Measurements from ENCODE around the gene PTPRN. TPM values are rescaled to one million over a fixed set of nuclear protein-coding genes. Genes with fewer than 3 reads are reported as not detected.

Gene PTPRN
- total and polyA plus RNA-seq, 2 of the 8 experiments (the other 6 are each of a cell fraction or from before 2014, with no cell fraction given): 5.4 to 8.2 TPM

- Histone ChIP-seq H3K9ac (replicated peaks in 1 of 4; ENCODE audit: extremely low read depth in 1 of 4, low read depth in 3 of 4, low read length in 3 of 4) (no peak overlapping the region), H3K27me3 (replicated peaks in 1 of 4; ENCODE audit: control insufficient read depth in 3 of 4, extremely low read depth in 1 of 4, insufficient read depth in 3 of 4, low read length in 3 of 4) (no peaks in the 10 kb centered on the region; a peak in 1 of 7 replicates), H2BK15ac (ENCODE audit: low read length) (no peak overlapping the region), H3K4me3 (ENCODE audit: extremely low read depth in 1 of 4, insufficient read depth in 2 of 4, low read depth in 3 of 4, low read length in 4 of 4) (no peak overlapping the region), H3K23ac (ENCODE audit: insufficient read length) (no peak overlapping the region), H3K9me3 (ENCODE audit: insufficient read depth in 2 of 2, low read depth in 1 of 2, low read length in 1 of 2) (0 out of 4 replicates have a peak, but pooled peaks cover 0 to 3% of the 10 kb centered on the region in 2 experiments), H2BK20ac (ENCODE audit: low read length) (no peak overlapping the region), H4K8ac (ENCODE audit: extremely low read depth, insufficient read depth, low read length) (no peak overlapping the region), H3K14ac (ENCODE audit: insufficient read length) (no peak overlapping the region), H3K4me1 (replicated peaks in 1 of 4; ENCODE audit: control insufficient read depth in 3 of 4, insufficient read depth in 4 of 4, low read length in 3 of 4) (peaks cover 0 to 10% (median 6%) of the 10 kb centered on the region in 4 experiments; a peak in 6 of 7 replicates), H2AK5ac (ENCODE audit: low read depth, low read length) (no peak overlapping the region), H3K4me2 (ENCODE audit: insufficient read depth in 1 of 2, low read depth in 2 of 2, low read length in 2 of 2) (no peak overlapping the region), H3K27ac (ENCODE audit: low read depth, low read length) (no peak overlapping the region), H4K91ac (replicated peaks; ENCODE audit: insufficient read length, low read length) (no peak overlapping the region), H3K36me3 (ENCODE audit: control insufficient read depth in 2 of 4, insufficient read depth in 4 of 4, low read length in 3 of 4) (peaks cover 0 to 2% (median under 1%) of the 10 kb centered on the region in 4 experiments; a peak in 3 of 8 replicates), H4K5ac (ENCODE audit: insufficient read length, low read depth, low read length) (no peak overlapping the region), H2BK120ac (replicated peaks; ENCODE audit: low read depth, low read length) (no peak overlapping the region), H3K79me1 (ENCODE audit: low read depth, low read length) (no peaks in the 10 kb centered on the region), H3K18ac (ENCODE audit: extremely low read depth, low read length) (no peak overlapping the region), H2BK5ac (ENCODE audit: low read depth, low read length) (no peak overlapping the region), H2BK12ac (ENCODE audit: low read depth, low read length) (no peak overlapping the region), H3K79me2 (ENCODE audit: control insufficient read depth in 1 of 2, insufficient read depth in 2 of 2, low read length in 2 of 2) (no peaks in the 10 kb centered on the region), H4K20me1 (replicated peaks in 1 of 2; ENCODE audit: control insufficient read depth in 1 of 2, insufficient read depth in 2 of 2, low read length in 2 of 2) (peaks cover 0 to 2% of the 10 kb centered on the region in 2 experiments), H3K23me2 (ENCODE audit: low read depth, low read length) (no peaks in the 10 kb centered on the region), H3K4ac (replicated peaks; ENCODE audit: insufficient read length, low read depth, low read length) (no peak overlapping the region), H2AFZ (ENCODE audit: low read length) (no peak overlapping the region), H3K56ac (replicated peaks; ENCODE audit: insufficient read length, low read depth, low read length) (no peak overlapping the region)
- TF ChIP-seq CBX8 (IDR thresholded peaks at IDR 0.05; ENCODE audit: borderline replicate concordance, low read depth, low read length): no peak
- no peak for TF ChIP-seq JUND (IDR thresholded peaks at IDR 0.05; ENCODE audit: low read length)
- no peak for TF ChIP-seq HDAC2 (IDR thresholded peaks at IDR 0.05; ENCODE audit: borderline replicate concordance in 1 of 2, low read depth in 2 of 2, low read length in 2 of 2)
- TF ChIP-seq ATF3 (IDR thresholded peaks at IDR 0.05; ENCODE audit: insufficient read depth, low read depth, low read length): no peak
- no peak for TF ChIP-seq USF2 (IDR thresholded peaks at IDR 0.05; ENCODE audit: low read length)
- no peak for TF ChIP-seq RNF2 (IDR thresholded peaks at IDR 0.05; ENCODE audit: borderline replicate concordance, low read depth, low read length, missing control alignments, poor library complexity, severe bottlenecking)
- no peak for TF ChIP-seq POLR2AphosphoS5 (IDR thresholded peaks at IDR 0.05; ENCODE audit: low read depth, low read length)
- no peak for TF ChIP-seq GTF2F1 (IDR thresholded peaks at IDR 0.05; ENCODE audit: borderline replicate concordance, low read depth, low read length)
- TF ChIP-seq KDM5A (IDR thresholded peaks at IDR 0.05; ENCODE audit: low read length): no peak
- no peak for TF ChIP-seq FOSL1 (IDR thresholded peaks at IDR 0.05; ENCODE audit: insufficient read depth, low read depth, low read length)
- FAIRE-seq: no peak
- ChIA-PET CTCF (ENCODE audit: partially characterized antibody) (interaction anchor here (2.3 to 12.1 kb wide), 4 partner anchors 4 to 12 kb away, joined by 34 to 220 read pairs (median 134); partner anchors contain the start of gene DNAJB2), POLR2A (ENCODE audit: partially characterized antibody) (interaction anchor here (3.4 kb wide), 1 partner anchor 11 kb away, joined by 19 read pairs; no protein-coding TSS in a partner anchor)
- 85% methylated on average over 10 of the region's 10 CpGs; no CpG with 5 or more reads in 1 of the 2 experiments for WGBS, 2 experiments (ENCODE audit: extremely low coverage in 1 of 2, insufficient coverage in 1 of 2, insufficient read length in 1 of 2, insufficient replicate concordance in 2 of 2, low coverage in 1 of 2, low lambda C conversion rate in 2 of 2, missing lambda C conversion rate in 1 of 2)
- no peak for DNase-seq (ENCODE audit: low read depth in 1 of 2, low spot score in 2 of 2)
Observed at GRCh38 chr2:219287580-219288265, 21.5 kb downstream of the PTPRN start.
